ENCODE results near the gene SLC26A9.

Gene SLC26A9

GRCh38 chr1:205985330-205986005, 42.2 kb upstream of the SLC26A9 start:
- Histone ChIP-seq H3K18ac (ENCODE audit: low read depth in 1 of 2, low read length in 2 of 2) (no peak overlapping the region), H2BK120ac (ENCODE audit: low read depth, low read length) (no peak overlapping the region), H2BK12ac (ENCODE audit: low read length in 2 of 2) (no peak overlapping the region), H3K27ac (ENCODE audit: low read length, poor library complexity, severe bottlenecking) (no peak overlapping the region), H3K79me1 (replicated peaks; ENCODE audit: low read length, poor library complexity, severe bottlenecking) (no peaks in the 10 kb centered on the region), H2AK5ac (ENCODE audit: low read length, severe bottlenecking) (peak overlapping the region; percentile 2), H2AFZ (ENCODE audit: low read depth, low read length) (no peak overlapping the region), H3K9ac (ENCODE audit: low read length) (no peak overlapping the region), H3K4me1 (ENCODE audit: control insufficient read depth, insufficient read depth, low read depth, low read length) (peaks cover 13% of the 10 kb centered on the region), H2BK15ac (ENCODE audit: low read depth, poor library complexity, severe bottlenecking) (no peak overlapping the region), H4K91ac (ENCODE audit: low read length) (no peak overlapping the region), H3K4me3 (ENCODE audit: insufficient read depth in 1 of 2, low read depth in 1 of 2, low read length in 2 of 2) (no peak overlapping the region), H4K8ac (ENCODE audit: low read length) (no peak overlapping the region), H3K4ac (ENCODE audit: low read depth in 1 of 2, low read length in 2 of 2) (no peak overlapping the region), H3K9me3 (ENCODE audit: control insufficient read depth, low read length) (no peaks in the 10 kb centered on the region), H3K4me2 (ENCODE audit: low read length, poor library complexity, severe bottlenecking) (no peak overlapping the region), H2BK5ac (ENCODE audit: low read depth, low read length, poor library complexity, severe bottlenecking) (no peak overlapping the region), H3K23ac (ENCODE audit: low read length in 2 of 2) (no peak overlapping the region), H3K36me3 (ENCODE audit: control insufficient read depth in 1 of 2, insufficient read depth in 2 of 2, low read depth in 1 of 2, low read length in 2 of 2) (peaks cover 0 to 28% of the 10 kb centered on the region in 2 experiments), H3K27me3 (ENCODE audit: control insufficient read depth in 1 of 2, insufficient read depth in 1 of 2, low read length in 2 of 2) (no peaks in the 10 kb centered on the region), H3K14ac (ENCODE audit: low read length in 2 of 2) (no peak overlapping the region)
- 96% methylated on average over 9 of the region's 9 CpGs for WGBS
- no peak for DNase-seq

- Histone ChIP-seq H2AK5ac (ENCODE audit: low read length, severe bottlenecking) (peak overlapping the region; percentile 10), H3K23ac (ENCODE audit: low read length in 2 of 2) (no peak overlapping the region), H2BK5ac (ENCODE audit: low read depth, low read length, poor library complexity, severe bottlenecking) (no peak overlapping the region), H3K18ac (ENCODE audit: low read depth in 1 of 2, low read length in 2 of 2) (no peak overlapping the region), H2BK12ac (ENCODE audit: low read length in 2 of 2) (no peak overlapping the region), H2AFZ (ENCODE audit: low read depth, low read length) (no peak overlapping the region), H3K36me3 (ENCODE audit: control insufficient read depth in 1 of 2, insufficient read depth in 2 of 2, low read depth in 1 of 2, low read length in 2 of 2) (peaks cover 0 to 21% of the 10 kb centered on the region in 2 experiments), H3K4ac (ENCODE audit: low read depth in 1 of 2, low read length in 2 of 2) (no peak overlapping the region), H3K79me1 (replicated peaks; ENCODE audit: low read length, poor library complexity, severe bottlenecking) (no peaks in the 10 kb centered on the region), H3K4me2 (ENCODE audit: low read length, poor library complexity, severe bottlenecking) (no peak overlapping the region), H2BK120ac (ENCODE audit: low read depth, low read length) (no peak overlapping the region), H3K4me1 (ENCODE audit: control insufficient read depth, insufficient read depth, low read depth, low read length) (peaks cover 13% of the 10 kb centered on the region), H2BK15ac (ENCODE audit: low read depth, poor library complexity, severe bottlenecking) (no peak overlapping the region), H3K27me3 (ENCODE audit: control insufficient read depth in 1 of 2, insufficient read depth in 1 of 2, low read length in 2 of 2) (no peaks in the 10 kb centered on the region), H3K9me3 (ENCODE audit: control insufficient read depth, low read length) (no peaks in the 10 kb centered on the region), H4K8ac (ENCODE audit: low read length) (no peak overlapping the region), H3K4me3 (ENCODE audit: insufficient read depth in 1 of 2, low read depth in 1 of 2, low read length in 2 of 2) (no peak overlapping the region), H4K91ac (ENCODE audit: low read length) (no peak overlapping the region), H3K27ac (ENCODE audit: low read length, poor library complexity, severe bottlenecking) (no peak overlapping the region), H3K9ac (ENCODE audit: low read length) (no peak overlapping the region), H3K14ac (ENCODE audit: low read length in 2 of 2) (no peak overlapping the region)
- WGBS, result 40% methylated on average over 13 of the region's 14 CpGs
- DNase-seq, result peak; percentile 64
These were observed 40.9 kb upstream of the SLC26A9 start for GRCh38 chr1:205983925-205984725.

DNA sequence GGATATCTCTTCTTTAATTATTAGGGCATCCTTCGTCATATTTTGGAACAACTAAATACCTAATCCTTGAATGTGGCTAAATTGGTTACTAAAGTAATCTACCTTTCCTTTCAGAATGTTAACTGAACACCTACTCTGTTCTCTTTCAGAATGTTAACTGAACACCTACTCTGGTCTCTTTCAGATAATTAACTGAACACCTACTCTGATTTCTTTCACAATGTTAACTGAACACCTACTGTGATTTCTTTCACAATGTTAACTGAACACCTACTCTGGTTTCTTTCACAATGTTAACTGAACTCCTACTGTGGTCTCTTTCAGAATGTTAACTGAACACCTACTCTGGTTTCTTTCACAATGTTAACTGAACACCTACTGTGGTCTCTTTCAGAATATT, 38.0 kb upstream of the SLC26A9 start:
- Histone ChIP-seq H4K8ac (ENCODE audit: low read length) (no peak overlapping the region), H3K9me3 (ENCODE audit: control insufficient read depth, low read length) (no peaks in the 10 kb centered on the region), H2BK120ac (ENCODE audit: low read depth, low read length) (no peak overlapping the region), H3K27me3 (ENCODE audit: control insufficient read depth in 1 of 2, insufficient read depth in 1 of 2, low read length in 2 of 2) (no peaks in the 10 kb centered on the region), H3K4me1 (ENCODE audit: control insufficient read depth, insufficient read depth, low read depth, low read length) (peaks cover 16% of the 10 kb centered on the region), H4K91ac (ENCODE audit: low read length) (no peak overlapping the region), H2BK5ac (ENCODE audit: low read depth, low read length, poor library complexity, severe bottlenecking) (no peak overlapping the region), H3K4ac (ENCODE audit: low read depth in 1 of 2, low read length in 2 of 2) (no peak overlapping the region), H3K36me3 (ENCODE audit: control insufficient read depth in 1 of 2, insufficient read depth in 2 of 2, low read depth in 1 of 2, low read length in 2 of 2) (peaks cover 0 to 25% of the 10 kb centered on the region in 2 experiments), H3K27ac (ENCODE audit: low read length, poor library complexity, severe bottlenecking) (no peak overlapping the region), H3K4me2 (ENCODE audit: low read length, poor library complexity, severe bottlenecking) (no peak overlapping the region), H3K23ac (ENCODE audit: low read length in 2 of 2) (no peak overlapping the region), H3K79me1 (replicated peaks; ENCODE audit: low read length, poor library complexity, severe bottlenecking) (no peaks in the 10 kb centered on the region), H2AFZ (ENCODE audit: low read depth, low read length) (no peak overlapping the region), H3K18ac (ENCODE audit: low read depth in 1 of 2, low read length in 2 of 2) (no peak overlapping the region), H2BK12ac (ENCODE audit: low read length in 2 of 2) (no peak overlapping the region), H3K9ac (ENCODE audit: low read length) (no peak overlapping the region), H2AK5ac (ENCODE audit: low read length, severe bottlenecking) (no peak overlapping the region), H3K14ac (ENCODE audit: low read length in 2 of 2) (no peak overlapping the region), H3K4me3 (ENCODE audit: insufficient read depth in 1 of 2, low read depth in 1 of 2, low read length in 2 of 2) (no peak overlapping the region), H2BK15ac (ENCODE audit: low read depth, poor library complexity, severe bottlenecking) (no peak overlapping the region)
- no peak for DNase-seq
- 38% methylated on average over 1 of the region's 1 CpG for WGBS

DNA sequence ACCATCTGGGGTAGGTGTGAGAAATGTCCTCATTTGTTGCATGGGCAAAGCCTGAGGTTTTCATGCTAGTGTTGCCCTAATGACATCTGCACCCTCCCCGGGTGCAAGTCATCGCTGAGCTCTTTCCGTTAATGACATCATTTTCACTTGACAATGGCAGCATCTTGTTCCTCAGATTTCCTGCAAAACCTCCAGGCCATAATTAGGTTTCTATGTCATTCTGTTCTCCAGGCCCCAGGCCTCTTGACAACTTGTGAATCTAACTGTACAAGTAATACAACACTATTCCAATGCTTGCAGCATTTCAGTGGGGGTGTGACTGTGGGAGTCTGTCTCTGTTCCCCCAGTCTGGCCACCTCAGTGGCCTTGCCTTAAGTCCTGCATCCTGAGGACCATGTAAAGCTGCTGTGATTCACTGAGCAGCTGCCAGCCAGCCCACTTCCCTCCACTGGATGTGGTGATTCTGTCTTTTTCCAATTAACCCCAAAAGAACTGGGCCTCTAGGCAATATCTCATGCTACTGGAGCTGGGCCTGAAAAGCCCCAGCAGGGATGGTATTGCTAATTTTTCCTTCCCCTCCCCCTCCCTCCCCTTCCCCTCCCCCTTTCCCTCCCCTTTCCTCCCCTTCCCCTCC, 37.1 kb upstream of the SLC26A9 start:
- H3K18ac ChIP-seq (ENCODE audit: low read depth in 1 of 2, low read length in 2 of 2), result no peak overlapping the region
- H3K23ac ChIP-seq (ENCODE audit: low read length in 2 of 2), result no peak overlapping the region
- H3K27ac ChIP-seq (ENCODE audit: low read length, poor library complexity, severe bottlenecking), result no peak overlapping the region
- H2BK15ac ChIP-seq (ENCODE audit: low read depth, poor library complexity, severe bottlenecking), result no peak overlapping the region
- no peak for DNase-seq
- H2AK5ac ChIP-seq (ENCODE audit: low read length, severe bottlenecking), result no peak overlapping the region
- no peak overlapping the region for H4K91ac ChIP-seq (ENCODE audit: low read length)
- no peaks in the 10 kb centered on the region for H3K9me3 ChIP-seq (ENCODE audit: control insufficient read depth, low read length)
- H3K4me1 ChIP-seq (ENCODE audit: control insufficient read depth, insufficient read depth, low read depth, low read length), result peaks cover 15% of the 10 kb centered on the region
- no peak overlapping the region for H2BK5ac ChIP-seq (ENCODE audit: low read depth, low read length, poor library complexity, severe bottlenecking)
- no peaks in the 10 kb centered on the region for H3K79me1 ChIP-seq (replicated peaks; ENCODE audit: low read length, poor library complexity, severe bottlenecking)
- H3K4me3 ChIP-seq (ENCODE audit: insufficient read depth in 1 of 2, low read depth in 1 of 2, low read length in 2 of 2), result no peak overlapping the region
- no peak overlapping the region for H3K4me2 ChIP-seq (ENCODE audit: low read length, poor library complexity, severe bottlenecking)
- H2AFZ ChIP-seq (ENCODE audit: low read depth, low read length), result no peak overlapping the region
- no peak overlapping the region for H3K14ac ChIP-seq (ENCODE audit: low read length in 2 of 2)
- no peak overlapping the region for H3K4ac ChIP-seq (ENCODE audit: low read depth in 1 of 2, low read length in 2 of 2)
- peaks cover 0 to 25% of the 10 kb centered on the region in 2 experiments for H3K36me3 ChIP-seq (ENCODE audit: control insufficient read depth in 1 of 2, insufficient read depth in 2 of 2, low read depth in 1 of 2, low read length in 2 of 2)
- WGBS, result 74% methylated on average over 3 of the region's 3 CpGs
- no peak overlapping the region for H4K8ac ChIP-seq (ENCODE audit: low read length)
- no peaks in the 10 kb centered on the region for H3K27me3 ChIP-seq (ENCODE audit: control insufficient read depth in 1 of 2, insufficient read depth in 1 of 2, low read length in 2 of 2)
- no peak overlapping the region for H3K9ac ChIP-seq (ENCODE audit: low read length)
- H2BK120ac ChIP-seq (ENCODE audit: low read depth, low read length), result no peak overlapping the region
- no peak overlapping the region for H2BK12ac ChIP-seq (ENCODE audit: low read length in 2 of 2)
